AG08395 (cell line): ENCODE results near the gene CCDC196.
"Not testable (repeated sequence)": the region's sequence is repeated elsewhere in the genome, so short reads cannot be mapped to it uniquely, and the experiment has no call there.

ENCODE experiments used
- DNase-seq: peaks from one replicate; pipeline ENCODE4 v3.0.0; 2012; ENCODE audit warnings: mixed read lengths, low spot score

CCDC196 gene

DNA sequence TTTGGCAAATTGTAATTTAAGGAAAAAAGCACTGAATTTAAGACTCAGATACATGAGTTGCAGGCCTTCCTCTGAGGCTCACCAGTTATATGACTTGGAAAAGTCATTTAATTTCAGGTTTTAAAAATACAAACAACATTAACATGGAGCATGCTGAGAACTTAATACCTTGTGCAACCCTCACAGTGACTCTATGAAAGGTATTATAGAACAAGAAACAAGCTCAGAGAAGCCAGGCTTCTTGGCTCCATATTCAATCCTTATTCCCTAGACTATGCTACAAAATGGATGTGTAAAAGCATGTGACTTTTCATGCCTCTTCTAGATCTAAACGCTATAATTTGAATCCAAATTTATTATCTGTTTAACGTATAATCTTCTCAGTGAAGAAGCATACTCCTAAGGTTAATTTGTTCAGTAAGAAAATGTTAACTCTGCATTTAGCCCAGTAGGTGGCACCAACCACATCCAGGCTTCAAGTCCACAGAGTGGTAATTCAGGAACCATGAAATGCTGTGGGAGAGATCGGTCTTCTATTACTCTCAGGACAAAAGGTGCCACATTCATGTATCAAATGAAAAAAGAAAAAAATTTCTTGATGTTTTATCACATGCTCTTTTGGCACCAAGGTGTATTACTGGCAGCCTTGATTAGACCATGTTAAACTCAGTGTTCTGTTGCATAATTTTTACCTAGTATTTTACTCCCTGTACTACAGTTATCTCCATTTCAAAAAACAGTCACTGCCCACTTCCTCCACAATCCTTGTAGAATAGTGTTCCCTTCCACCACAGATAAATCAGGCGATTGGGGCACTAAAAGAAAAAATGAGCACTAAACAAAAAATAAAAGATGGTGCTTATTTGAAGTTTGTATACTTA, 9.3 kb downstream of the CCDC196 start:
- DNase-seq = peak; percentile 68

DNA sequence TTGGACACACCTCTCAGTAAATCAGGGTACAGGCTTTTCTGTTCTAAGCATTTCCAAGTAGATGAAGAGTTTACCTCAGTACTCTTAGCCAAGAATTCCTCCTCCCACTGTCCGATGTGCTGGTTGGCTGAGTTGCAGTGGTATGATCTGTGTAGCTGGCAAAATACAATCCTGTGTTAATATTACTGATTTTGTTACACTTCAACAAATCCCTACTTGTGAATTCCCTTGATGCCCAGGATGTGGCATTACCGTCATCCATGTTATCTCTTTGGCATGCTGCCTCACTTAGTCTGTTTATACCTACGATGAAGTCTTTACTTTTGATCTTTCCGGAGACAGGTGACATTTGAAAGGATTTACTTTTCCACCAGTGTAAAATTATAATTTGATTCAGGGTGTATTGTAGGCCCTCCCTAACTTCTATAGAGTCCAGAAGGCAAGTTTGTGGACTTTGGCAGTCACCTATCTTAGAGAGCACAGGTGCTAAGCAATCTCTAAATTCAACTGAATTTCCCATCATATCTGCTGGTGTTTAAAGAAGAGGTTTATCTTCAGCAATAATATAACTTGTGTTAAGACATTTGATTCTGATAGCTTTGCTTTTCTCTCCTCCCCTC, 10.1 kb downstream of the CCDC196 start:
- DNase-seq = no peak

DNA sequence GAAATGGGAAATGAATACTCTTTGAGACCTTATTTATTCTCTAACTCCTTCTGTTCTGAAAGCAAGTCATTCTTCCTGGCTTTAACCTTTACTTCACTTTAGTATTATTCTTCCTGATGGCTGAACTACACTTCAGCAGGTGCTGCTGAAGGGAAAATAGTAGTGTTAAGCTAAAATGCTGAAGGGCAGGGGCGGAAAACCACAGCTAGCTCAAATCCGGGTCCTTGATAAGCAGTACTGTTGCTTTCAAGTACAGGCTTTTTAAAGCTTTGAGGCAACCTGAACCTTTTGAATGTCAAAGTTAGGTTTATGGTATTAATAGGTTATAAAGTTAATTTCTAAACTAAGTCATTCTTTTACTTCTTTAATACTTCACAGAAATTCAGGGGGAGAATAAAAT, 10.7 kb downstream of the CCDC196 start:
- no peak for DNase-seq

DNA sequence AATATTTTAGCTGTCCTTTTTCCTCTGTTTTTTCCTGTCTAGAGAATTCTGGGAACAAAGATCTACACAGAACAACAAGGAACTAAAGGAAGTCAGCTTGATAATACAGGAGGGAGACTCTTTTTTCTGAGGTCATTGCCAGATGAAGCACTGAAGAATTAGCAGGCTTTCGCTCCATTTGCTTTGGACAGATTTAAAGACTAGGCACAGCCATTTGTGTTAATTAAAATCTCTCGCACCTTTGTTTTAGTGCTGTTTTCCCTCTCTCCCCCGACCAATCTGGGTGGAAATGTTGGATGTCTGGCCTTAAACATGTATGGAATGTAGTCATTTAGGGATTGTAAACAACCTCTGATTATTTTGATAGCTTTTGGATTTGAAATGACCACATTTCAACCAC, 12.1 kb downstream of the CCDC196 start:
- no peak for DNase-seq

DNA sequence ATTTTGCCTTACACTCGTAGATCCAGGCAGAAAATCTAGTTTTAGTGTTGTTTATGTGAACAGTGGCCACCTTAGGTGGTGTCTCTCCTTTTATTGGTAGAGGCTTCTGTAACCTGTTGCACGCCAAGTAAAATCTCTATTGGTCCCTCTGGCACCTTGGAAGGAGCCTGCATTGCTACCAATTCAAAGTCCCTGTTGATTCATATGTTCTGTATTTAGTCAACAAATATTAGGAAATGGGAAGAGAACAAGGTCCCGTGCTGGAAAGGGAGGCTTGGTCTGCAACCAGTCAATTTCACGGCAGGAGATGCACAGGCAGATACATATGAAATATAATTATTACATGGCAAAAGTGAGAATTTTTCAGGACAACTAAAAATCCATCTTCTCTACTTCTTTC, 15.4 kb downstream of the CCDC196 start:
- no peak for DNase-seq

GRCh38 chr14:66502836-66503235, 16.7 kb downstream of the CCDC196 start:
- DNase-seq = not testable (repeated sequence)

- no peak for DNase-seq
Measured at GRCh38 chr14:66503532-66503931, 17.4 kb downstream of the CCDC196 start.

- no peak for DNase-seq
Measured at GRCh38 chr14:66507181-66507721, 21.1 kb downstream of the CCDC196 start.

DNA sequence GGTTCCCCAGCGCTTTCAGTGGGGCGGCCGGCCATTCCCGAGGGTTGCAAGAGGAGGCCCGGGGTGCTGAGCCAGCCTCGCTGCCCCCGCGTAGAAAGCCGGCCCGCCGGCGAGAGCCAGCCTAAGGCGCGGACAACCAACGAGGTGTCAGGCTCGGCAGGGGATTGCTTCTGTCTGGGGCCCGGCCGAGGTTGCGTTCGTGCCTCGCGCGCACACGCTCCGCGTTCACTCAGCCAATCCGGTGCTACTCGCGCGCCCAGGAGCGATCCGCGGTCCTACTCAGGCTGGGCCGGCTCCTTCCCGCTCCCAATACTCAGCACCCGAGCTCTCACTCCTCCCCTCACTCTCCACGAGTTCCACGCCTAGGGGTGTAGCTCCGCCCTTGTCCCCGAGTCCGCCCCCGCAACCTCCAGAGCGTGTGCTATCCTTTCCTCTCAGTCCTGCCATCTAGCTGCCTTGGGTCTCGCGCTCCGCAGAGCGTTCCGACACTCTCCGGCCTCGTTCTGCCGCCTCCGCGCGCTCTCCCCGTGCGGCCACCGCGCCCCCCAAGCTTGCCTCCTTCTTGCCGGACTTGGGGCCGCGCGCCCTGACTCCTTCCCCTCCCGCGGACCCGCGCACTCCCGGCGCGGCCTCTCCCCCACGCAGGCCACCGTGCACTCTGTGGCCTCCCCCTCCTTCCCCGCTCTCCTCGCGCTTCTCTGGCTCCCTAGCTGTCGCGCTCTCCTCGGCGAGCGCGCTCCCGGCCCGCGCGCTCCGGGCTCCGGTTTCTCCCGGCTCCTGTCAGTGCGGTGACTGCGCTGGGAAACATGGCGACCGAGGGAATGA, 21.8 kb downstream of the CCDC196 start, which contains the start of gene GPHN:
Gene GPHN (plus strand): TSS at position 426 of the 825 bp plus-strand sequence.
- peak; percentile 95 for DNase-seq

DNA sequence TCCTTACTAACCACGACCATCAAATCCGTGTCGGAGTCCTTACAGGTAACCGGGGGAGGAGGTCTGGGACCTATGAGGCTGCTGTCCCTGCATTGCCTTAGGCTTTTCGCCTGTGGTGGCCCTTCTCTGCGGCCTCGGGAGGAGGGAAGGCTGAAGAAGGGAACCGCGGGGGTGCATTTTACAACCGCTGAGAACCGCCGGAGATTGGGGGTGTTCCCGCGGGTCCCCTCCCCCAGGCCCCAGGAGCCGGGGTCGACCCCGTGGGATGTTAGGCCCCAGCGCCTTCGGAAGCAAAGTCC, 22.3 kb downstream of the CCDC196 start:
- no peak for DNase-seq

DNA sequence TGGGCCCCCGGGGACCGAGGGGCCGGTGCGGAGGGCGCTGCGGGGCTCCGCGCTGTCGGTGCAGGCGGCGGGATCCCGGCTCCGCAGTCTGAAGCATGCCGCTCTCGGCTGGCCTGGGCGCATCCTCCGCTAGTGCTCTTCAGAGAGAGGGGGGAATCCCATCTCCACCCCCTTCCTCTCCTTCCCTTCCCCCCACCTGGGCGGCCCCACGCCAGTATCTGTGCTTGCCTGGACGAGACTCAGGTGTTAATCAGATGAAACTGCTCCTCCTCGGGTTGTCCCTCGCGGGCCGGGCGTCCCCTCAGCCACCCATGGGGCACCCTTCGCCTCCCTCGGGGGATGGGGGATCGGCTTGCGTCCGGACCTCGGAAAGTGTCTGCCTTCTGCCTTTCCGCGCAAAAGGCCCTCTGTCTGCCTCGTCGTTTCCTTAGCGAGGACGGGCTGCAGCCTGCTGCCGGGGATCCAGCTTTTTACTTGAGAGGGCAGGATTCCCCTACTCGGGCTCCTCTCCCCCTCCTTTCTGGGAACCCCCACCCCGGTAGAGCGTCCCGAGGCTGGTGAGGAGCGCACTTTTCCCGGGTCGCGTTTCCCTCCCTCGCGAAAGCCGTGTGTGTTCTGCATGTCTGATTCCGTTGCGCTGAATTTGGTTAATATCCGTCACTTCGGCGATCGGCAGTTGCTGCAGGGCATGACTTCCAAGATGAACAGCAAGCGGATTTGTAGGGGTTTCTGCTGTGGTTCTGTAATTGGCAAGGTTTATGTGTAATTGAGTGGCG, 22.9 kb downstream of the CCDC196 start:
- peak; percentile 3 for DNase-seq

DNA sequence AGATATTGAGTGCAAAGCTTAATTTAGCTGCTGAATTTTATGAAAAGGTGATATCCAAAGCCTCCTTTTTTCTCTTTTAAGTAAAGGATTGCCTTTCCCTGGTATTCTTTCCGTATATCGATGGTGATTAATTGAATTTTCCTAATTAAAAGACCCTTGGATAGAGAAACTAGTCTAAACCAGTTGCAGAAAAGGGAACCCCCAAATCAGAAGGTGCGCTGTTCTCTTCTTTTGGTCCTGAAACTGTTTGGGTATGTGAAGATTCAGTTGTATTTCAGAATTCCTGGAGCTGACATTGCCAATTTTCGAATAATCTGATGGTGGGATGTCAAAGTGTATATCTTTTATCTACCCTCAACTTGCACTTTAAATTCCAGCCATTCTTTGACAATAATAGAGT, 23.7 kb downstream of the CCDC196 start:
- no peak for DNase-seq

DNA sequence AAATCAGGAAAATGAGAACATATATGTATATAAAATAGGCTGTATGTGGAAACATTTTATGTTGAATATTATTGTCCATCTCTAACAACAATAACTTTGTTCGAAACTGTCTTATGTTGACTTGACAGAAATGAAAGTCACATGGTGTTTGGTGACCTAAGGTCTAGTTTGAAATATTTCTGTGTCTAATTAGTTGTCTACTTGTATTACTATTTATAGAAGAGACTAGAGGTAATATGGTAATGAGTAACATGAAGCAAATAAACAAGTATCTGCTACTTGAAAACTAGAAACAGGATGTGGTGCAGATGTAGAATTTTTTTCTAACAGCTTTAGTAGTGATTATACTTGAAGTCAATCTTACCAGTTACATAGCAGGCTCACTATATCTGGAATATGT, 25.7 kb downstream of the CCDC196 start:
- no peak for DNase-seq

GRCh38 chr14:66514213-66514612, 28.0 kb downstream of the CCDC196 start:
- DNase-seq = no peak

- no peak for DNase-seq
Measured at GRCh38 chr14:66530526-66530925, 44.4 kb downstream of the CCDC196 start.

GRCh38 chr14:66539034-66539433, 52.9 kb downstream of the CCDC196 start:
- no peak for DNase-seq

DNA sequence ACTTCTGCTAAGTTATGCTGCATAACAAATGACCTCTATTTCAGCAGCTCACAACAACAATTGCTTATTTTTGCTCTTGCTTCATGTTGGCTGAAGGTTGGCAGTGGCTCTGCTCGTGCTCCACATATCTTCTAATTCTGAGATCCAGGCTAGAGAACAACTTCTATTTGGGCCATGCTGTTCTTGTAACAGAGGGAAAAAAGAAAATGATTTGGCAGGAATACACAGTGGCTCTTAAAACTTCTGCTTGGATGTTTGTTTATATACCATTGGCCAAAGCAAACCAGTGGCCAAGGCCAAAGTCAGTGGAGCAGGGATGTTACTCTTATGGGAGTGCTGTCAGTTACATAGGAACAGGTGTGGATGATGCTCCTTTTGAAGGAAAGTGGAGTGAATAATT, 53.9 kb downstream of the CCDC196 start:
- DNase-seq = no peak

- no peak for DNase-seq
Measured at GRCh38 chr14:66541627-66542026, 55.5 kb downstream of the CCDC196 start.

GRCh38 chr14:66543996-66544395, 57.8 kb downstream of the CCDC196 start:
- DNase-seq = no peak

GRCh38 chr14:66545191-66545590, 59.0 kb downstream of the CCDC196 start:
- not testable (repeated sequence) for DNase-seq

- DNase-seq = not testable (repeated sequence)
Measured at GRCh38 chr14:66545751-66546150, 59.6 kb downstream of the CCDC196 start.
